Uterus (tissue), 2 donors: ENCODE results near the gene ANO7.

Source experiments
- CTCF ChIP-seq, 4 experiments: fragments of 200-600 bp in 2 of 4; fragments of 450-650 bp in 2 of 4; sonication (generic) in 2 of 4; IDR thresholded peaks; one replicate each; pipeline ENCODE4 v1.5.1; 2016 to 2019; ENCODE audit warnings: antibody characterized with exemption in 4 of 4, mild to moderate bottlenecking in 2 of 4, moderate library complexity in 1 of 4
- POLR2A ChIP-seq, 2 donors: fragments of 450-650 bp; IDR thresholded peaks; one replicate each; pipeline ENCODE4 v1.6.1; 2016; ENCODE audit warnings: antibody characterized with exemption in 2 of 2, mild to moderate bottlenecking in 1 of 2, moderate library complexity in 1 of 2

GRCh38 chr2:241148239-241148638 is 40.2 kb upstream of the ANO7 start:
- TF ChIP-seq CTCF (IDR thresholded peaks at IDR 0.05) (no peak), POLR2A (IDR thresholded peaks at IDR 0.05) (no peak)
